Measurements from ENCODE around the gene ATAD3A. TPM values are rescaled to one million over a fixed set of nuclear protein-coding genes. Genes with fewer than 3 reads are reported as not detected.

ATAD3A gene
- total RNA-seq, 1 donor from 2014 or later = 52.6 TPM

DNA sequence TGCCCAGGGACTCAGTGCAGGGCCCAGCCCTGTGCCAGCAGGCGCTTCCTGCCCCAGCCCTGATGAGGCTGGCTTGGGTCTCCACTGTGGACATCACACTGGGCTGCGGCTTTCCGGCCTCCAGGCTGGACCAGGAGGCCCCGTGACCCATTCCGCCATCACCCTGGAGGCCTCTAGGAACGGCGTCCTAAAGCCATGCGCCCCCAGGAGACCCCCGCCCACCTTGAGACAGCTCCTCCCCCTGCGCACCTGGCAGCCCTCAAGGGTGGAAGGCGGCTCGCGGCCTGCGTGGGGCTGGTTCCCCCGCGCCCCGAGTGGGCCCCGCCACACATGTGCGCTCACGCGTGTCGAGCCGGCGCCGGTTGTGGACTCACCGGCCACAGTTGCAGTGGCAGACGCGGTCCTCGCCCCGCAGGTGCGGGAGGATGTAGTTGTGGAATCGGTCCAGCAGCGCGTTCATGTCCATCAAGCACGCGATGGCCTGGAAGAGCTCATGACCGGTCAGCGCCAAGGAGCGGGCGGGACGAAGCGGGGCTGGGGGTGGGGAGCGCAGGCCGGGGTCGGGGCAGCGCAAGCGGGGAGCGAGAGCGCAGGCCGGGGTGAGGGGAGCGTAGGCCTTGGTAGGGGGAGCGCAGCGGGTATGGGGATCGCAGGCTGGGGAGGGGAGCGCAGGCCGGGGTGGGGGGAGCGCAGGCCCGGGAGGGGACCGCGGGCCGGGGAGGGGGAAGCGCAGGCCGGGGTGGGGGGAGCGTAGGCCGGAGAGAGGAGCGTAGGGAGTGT lies 27.5 kb downstream of the ATAD3A start:
- DNase-seq (ENCODE audit: low read depth) = no peak
- TF ChIP-seq, protein P1, sequence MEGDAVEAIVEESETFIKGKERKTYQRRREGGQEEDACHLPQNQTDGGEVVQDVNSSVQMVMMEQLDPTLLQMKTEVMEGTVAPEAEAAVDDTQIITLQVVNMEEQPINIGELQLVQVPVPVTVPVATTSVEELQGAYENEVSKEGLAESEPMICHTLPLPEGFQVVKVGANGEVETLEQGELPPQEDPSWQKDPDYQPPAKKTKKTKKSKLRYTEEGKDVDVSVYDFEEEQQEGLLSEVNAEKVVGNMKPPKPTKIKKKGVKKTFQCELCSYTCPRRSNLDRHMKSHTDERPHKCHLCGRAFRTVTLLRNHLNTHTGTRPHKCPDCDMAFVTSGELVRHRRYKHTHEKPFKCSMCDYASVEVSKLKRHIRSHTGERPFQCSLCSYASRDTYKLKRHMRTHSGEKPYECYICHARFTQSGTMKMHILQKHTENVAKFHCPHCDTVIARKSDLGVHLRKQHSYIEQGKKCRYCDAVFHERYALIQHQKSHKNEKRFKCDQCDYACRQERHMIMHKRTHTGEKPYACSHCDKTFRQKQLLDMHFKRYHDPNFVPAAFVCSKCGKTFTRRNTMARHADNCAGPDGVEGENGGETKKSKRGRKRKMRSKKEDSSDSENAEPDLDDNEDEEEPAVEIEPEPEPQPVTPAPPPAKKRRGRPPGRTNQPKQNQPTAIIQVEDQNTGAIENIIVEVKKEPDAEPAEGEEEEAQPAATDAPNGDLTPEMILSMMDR (conservative IDR thresholded peaks at IDR 0.05; ENCODE audit: low read depth, low read length) = no peak
- H3K4me3 ChIP-seq (ENCODE audit: low read depth, low read length) = peak overlapping the region; percentile 45

DNA sequence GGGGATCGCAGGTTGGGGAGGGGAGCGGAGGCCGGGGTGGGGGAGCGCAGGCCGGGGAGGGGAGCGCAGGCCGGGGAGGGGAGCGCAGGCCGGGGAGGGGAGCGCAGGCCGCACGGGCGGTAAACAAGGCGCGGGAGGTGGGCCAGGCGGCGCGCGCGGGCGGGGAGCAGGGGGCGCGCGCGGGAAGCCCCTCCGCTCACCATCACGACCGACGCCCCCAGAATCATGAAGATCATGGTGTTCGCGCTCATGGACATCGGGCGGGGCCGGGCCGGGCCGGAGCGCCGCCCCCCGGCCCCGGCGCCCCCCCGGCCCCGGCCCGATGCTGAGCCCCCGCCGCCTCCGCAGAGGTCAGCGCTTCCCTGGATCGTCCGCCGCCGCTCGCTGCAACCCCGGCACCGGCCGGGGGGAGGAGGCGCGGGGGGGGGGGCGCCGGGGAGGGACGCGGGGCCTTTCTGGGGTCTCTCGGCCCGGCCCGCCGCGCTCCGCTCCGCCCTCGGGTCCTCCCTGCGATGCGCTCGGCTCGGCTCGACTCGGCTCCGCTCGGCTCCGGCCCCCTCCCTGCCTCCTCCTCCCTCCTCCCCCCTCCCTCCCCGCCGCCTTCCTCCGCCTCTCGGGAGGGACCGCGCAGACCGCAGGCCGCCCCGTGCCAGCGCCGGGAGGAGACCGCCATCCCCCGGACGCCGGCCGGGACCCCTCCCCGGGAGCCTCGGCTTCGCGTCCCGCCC lies 28.3 kb downstream of the ATAD3A start, which contains the start of gene TMEM240:
Gene TMEM240, minus strand, starts transcription at position 535 of the 728 bp plus-strand sequence. Its CDS starts 278 bp downstream, at position 257.
- DNase-seq (ENCODE audit: low read depth) = no peak
- TF ChIP-seq, protein P1 (conservative IDR thresholded peaks at IDR 0.05; ENCODE audit: low read depth, low read length) = no peak
- peak within 1 kb of the TSS; percentile 45 for H3K4me3 ChIP-seq (ENCODE audit: low read depth, low read length)

- TF ChIP-seq, protein P1 (conservative IDR thresholded peaks at IDR 0.05; ENCODE audit: low read depth, low read length) = no peak
- no peak for DNase-seq (ENCODE audit: low read depth)
- peak overlapping the region; percentile 45 for H3K4me3 ChIP-seq (ENCODE audit: low read depth, low read length)
Measured at GRCh38 chr1:1540818-1541628, 29.1 kb downstream of the ATAD3A start.

DNA sequence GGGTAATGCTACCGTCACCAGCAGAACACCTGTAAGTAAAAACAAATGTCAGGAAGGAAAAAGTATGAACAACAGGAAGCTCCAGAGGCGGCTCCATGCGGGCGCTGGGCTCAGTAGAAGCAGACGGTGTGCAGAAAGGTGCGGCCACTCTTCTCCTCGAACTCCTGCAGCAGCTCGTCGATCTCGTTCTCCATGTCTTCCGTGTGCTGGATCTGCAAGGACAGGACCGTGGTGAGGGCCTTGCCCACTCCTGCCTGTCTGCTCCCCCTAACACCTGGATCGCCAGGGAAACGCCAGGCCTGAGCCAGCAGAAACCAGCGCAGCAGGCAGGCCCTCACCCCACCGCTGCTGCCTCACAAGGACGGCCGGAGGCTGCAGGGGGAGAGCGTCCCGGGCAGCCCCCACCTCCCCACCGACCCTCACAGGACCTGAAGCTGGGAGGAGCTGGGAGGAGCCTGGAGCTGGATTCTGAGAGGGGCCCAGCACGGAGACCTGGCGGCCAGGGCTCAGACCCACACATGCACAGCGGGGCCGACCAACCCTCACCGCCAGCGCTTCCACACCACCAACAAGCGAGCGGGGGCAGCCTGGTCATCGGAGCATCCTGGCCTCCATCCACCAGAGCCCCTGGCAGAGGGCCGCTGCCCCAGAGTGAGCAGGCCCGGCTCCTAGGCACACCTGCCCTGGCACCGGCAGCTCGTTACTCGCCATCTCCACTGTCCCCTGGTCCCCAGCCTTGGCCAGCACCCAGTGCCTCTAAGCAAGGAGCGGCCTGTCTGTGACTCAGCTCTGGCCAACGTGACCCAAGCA lies 30.2 kb downstream of the ATAD3A start:
- TF ChIP-seq, protein P1 (conservative IDR thresholded peaks at IDR 0.05; ENCODE audit: low read depth, low read length) = no peak
- no peak overlapping the region for H3K4me3 ChIP-seq (ENCODE audit: low read depth, low read length)
- DNase-seq (ENCODE audit: low read depth) = no peak

DNA sequence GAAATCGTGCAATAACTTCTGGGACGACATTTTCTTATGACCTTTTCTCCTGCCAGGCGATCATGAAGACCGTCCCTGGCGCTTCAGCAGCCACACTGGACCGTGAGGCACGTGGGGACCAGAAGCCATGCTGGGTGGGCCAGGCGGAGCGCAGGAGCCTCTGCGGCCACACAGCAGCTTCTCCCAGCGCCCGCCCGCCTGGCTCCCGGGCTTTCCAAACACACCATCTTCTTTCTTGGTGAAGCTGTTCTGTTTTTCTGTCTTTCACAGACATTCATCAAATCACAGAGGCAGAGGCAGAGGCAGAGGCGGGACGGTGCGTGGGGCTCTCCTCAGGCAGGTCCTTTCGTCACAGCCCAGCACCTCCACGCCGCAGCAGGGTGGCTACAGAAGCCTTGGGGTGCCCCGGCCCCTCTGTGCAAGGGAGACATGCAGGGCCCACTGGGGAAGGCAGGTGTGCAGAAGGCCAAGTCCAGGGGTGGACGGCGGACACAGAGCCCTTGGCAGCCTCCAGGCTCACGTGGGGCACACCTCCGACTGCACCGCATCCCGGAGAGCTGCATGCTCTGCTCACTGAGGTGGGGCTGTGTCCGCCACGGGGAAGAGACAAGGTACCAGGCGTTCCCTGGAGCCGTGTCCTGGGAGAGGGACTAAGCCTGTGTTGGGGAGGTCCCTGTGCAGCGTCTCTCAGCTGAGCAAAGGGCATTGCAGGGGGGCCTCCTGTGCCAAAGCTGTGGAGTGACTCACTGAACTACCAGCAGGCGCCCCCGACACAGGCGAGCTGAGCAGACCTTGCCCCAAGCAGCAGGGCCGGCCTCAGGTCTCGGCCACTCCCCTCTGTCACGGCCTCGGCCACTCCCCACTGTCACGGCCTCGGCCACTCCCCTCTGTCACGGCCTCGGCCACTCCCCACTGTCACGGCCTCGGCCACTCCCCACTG lies 31.1 kb downstream of the ATAD3A start:
- no peak for DNase-seq (ENCODE audit: low read depth)
- no peak overlapping the region for H3K4me3 ChIP-seq (ENCODE audit: low read depth, low read length)
- TF ChIP-seq, protein P1 (conservative IDR thresholded peaks at IDR 0.05; ENCODE audit: low read depth, low read length) = no peak
